HG02973 (cell line): ENCODE data around the gene MEGF11.

Experiments
- ATAC-seq: cut with Tn5 transposase; IDR thresholded peaks from one replicate; pipeline ENCODE4 v1.9.1; 2021; ENCODE audit warnings: moderate library complexity; ENCODE audit not compliant: unreplicated experiment

MEGF11 gene

GRCh38 chr15:66253418-66254088 is at the start of gene MEGF11:
Gene MEGF11 (minus strand): TSS chr15:66253750. CDS start chr15:66128403, 125,347 bp downstream.
- no peak for ATAC-seq

GRCh38 chr15:66302489-66303278 is 49.1 kb upstream of the MEGF11 start:
- no peak for ATAC-seq

GRCh38 chr15:66298803-66299251 is 45.3 kb upstream of the MEGF11 start:
- no peak for ATAC-seq

- no peak for ATAC-seq
Measured at GRCh38 chr15:66296186-66296585, 42.6 kb upstream of the MEGF11 start.

- ATAC-seq: no peak
Measured at GRCh38 chr15:66294932-66295235, 41.3 kb upstream of the MEGF11 start.

GRCh38 chr15:66294157-66294931 is 40.8 kb upstream of the MEGF11 start:
- ATAC-seq: no peak

GRCh38 chr15:66293419-66294156 is 40.0 kb upstream of the MEGF11 start, which contains the start of gene DIS3L:
Gene DIS3L (plus strand): TSS chr15:66293568. CDS start chr15:66293597, 29 bp downstream.
- ATAC-seq: peak; percentile 54

- ATAC-seq: no peak
Measured at GRCh38 chr15:66292571-66293418, 39.2 kb upstream of the MEGF11 start.

- no peak for ATAC-seq
Measured at GRCh38 chr15:66291816-66292570, 38.4 kb upstream of the MEGF11 start.

GRCh38 chr15:66290518-66290917 is 37.0 kb upstream of the MEGF11 start:
- ATAC-seq: no peak

GRCh38 chr15:66290007-66290406 is 36.5 kb upstream of the MEGF11 start:
- ATAC-seq: no peak

GRCh38 chr15:66288551-66289185 is 35.1 kb upstream of the MEGF11 start:
- no peak for ATAC-seq

GRCh38 chr15:66288093-66288492 is 34.5 kb upstream of the MEGF11 start:
- no peak for ATAC-seq

- ATAC-seq: no peak
Measured at GRCh38 chr15:66287461-66288057, 34.0 kb upstream of the MEGF11 start.

GRCh38 chr15:66285533-66286280 is 32.2 kb upstream of the MEGF11 start:
- no peak for ATAC-seq

GRCh38 chr15:66284271-66284670 is 30.7 kb upstream of the MEGF11 start:
- no peak for ATAC-seq

- no peak for ATAC-seq
Measured at GRCh38 chr15:66278671-66279070, 25.1 kb upstream of the MEGF11 start.

- ATAC-seq: no peak
Measured at GRCh38 chr15:66278056-66278455, 24.5 kb upstream of the MEGF11 start.
